Heart left ventricle (tissue), 16 donors: Measurements from ENCODE around the gene CACNA1D. TPM values are rescaled to one million over a fixed set of nuclear protein-coding genes. Genes with fewer than 3 reads are reported as not detected.

Experiments used
- ATAC-seq, 4 donors: fragments of 200-7000 bp; cut with Tn5 transposase; one replicate each; pipeline ENCODE4 v1.9.1; 2020 to 2022; ENCODE audit warnings: moderate library complexity in 4 of 4, mild to moderate bottlenecking in 3 of 4, moderate number of reproducible peaks in 1 of 4
- DNase-seq, 5 donors: peaks; one replicate each; pipeline ENCODE4 v3.0.0-alpha.2; 2020
- H3K27ac ChIP-seq, 12 donors: fragments of 200-600 bp; sonication (generic) in 4 of 12; one replicate each; pipeline versions ENCODE4 v1.5.0 to v1.8.0; 2016 to 2022; ENCODE audit warnings: mild to moderate bottlenecking in 2 of 12
- H3K27me3 ChIP-seq, 9 donors: fragments of 200-600 bp; sonication (generic) in 2 of 9; one replicate each; pipeline versions ENCODE4 v1.5.1 to v1.8.0; 2016 to 2022; ENCODE audit warnings: mild to moderate bottlenecking in 3 of 9
- H3K36me3 ChIP-seq, 9 donors: fragments of 200-600 bp; sonication (generic) in 2 of 9; one replicate each; pipeline versions ENCODE4 v1.5.0 to v1.8.0; 2018 to 2022; ENCODE audit warnings: mild to moderate bottlenecking in 2 of 9
- H3K4me1 ChIP-seq, 12 donors: fragments of 200-600 bp; sonication (generic) in 4 of 12; one replicate each; pipeline versions ENCODE4 v1.5.0 to v1.8.0; 2016 to 2022; ENCODE audit warnings: mild to moderate bottlenecking in 3 of 12
- H3K4me3 ChIP-seq, 12 donors: fragments of 200-600 bp; sonication (generic) in 4 of 12; one replicate each; pipeline versions ENCODE4 v1.5.0 to v1.8.0; 2017 to 2022; ENCODE audit warnings: mild to moderate bottlenecking in 9 of 12, moderate library complexity in 4 of 12
- H3K9me3 ChIP-seq, 12 donors: fragments of 200-600 bp; sonication (generic) in 4 of 12; one replicate each; pipeline versions ENCODE4 v1.5.0 to v1.8.0; 2016 to 2022; ENCODE audit warnings: mild to moderate bottlenecking in 1 of 12
- POLR2A ChIP-seq, 2 donors: fragments of 450-650 bp; IDR thresholded peaks; one replicate each; pipeline ENCODE4 v1.6.1; 2017; ENCODE audit warnings: antibody characterized with exemption in 2 of 2, mild to moderate bottlenecking in 2 of 2, moderate library complexity in 2 of 2
- WGBS, 4 donors: extraction: QIAGEN DNeasy Blood & Tissue Kit in 2 of 4; methylation state at CpG; one replicate each; pipeline versions ENCODE4 v1.1.5 to v1.1.7; 2013 to 2018; 5-methylcytosine and 5-hydroxymethylcytosine counted together
- intact Hi-C, 10 donors: fragments of 100-400 bp; cut with DNase I; formaldehyde crosslinking; loops; one replicate each; pipeline versions ENCODE4 v1.11.1 to v1.14.2; 2022
- polyA plus RNA-seq, 2 donors: library from polyadenylated mRNA; stranded (reverse); fragments of 200-250 nt; gene quantifications; one replicate each; pipeline ENCODE4 v1.2.3, GENCODE V29; 2013
- total RNA-seq, 9 donors: library from RNA; depleted of rRNA in 2 of 9; stranded (reverse); fragments of >200 nt in 2 of 9; fragmentation: NEBNext Ultra II Directional in 3 of 9; extraction: Animal tissue kit (Norgen Biotek cat#: 25700) in 3 of 9; gene quantifications; one replicate each; pipeline versions ENCODE4 v1.1.0 to v1.2.4, GENCODE V29; 2016 to 2023
- TF ChIP-seq, protein P1 (sequence below), 12 donors: fragments of 200-600 bp; sonication (generic) in 4 of 12; IDR thresholded peaks; one replicate each; pipeline versions ENCODE4 v1.5.0 to v1.8.0; 2018 to 2022; ENCODE audit warnings: antibody characterized with exemption in 12 of 12, mild to moderate bottlenecking in 5 of 12
- donor health status: ischemic (EF 13 %, LVEDD 7.1; RV severe dilation, severe dysfunction).
- donor health status: healthy with polysubstance abuse.
- donor health status: DM: no; HTN: yes; CAD: no.
- donor health status: DM: no; HTN: no; CAD: no.
- donor health status: ischemic (EF 25% LVEDD 6.9; RV normal size, moderate dysfunction).
- donor health status: ischemic (EF 25% LVEDD 5.7; RV mildly dilated, moderate dysfunction).
- donor health status: healthy.
- donor health status: DM: yes; HTN: yes; CAD: no.
- donor health status: ischemic (EF 35%, LVEDD 5.7; RV mildly dilated, moderate dysfunction).
- donor health status: nonischemic (EF 11% LVEDD 7.7; RV severe dilation, severe dysfunction).
- donor health status: DM: yes; HTN: yes; CAD: no.
- donor health status: PGD.
- donor health status: ischemic (EF 29% LVEDD 5.4; RV normal size, mild dysfunction).
- donor health status: nonischemic (EF 23%, LVEDD 6.1; RV moderate dilation, normal function).

CACNA1D gene
- total and polyA plus RNA-seq, 11 donors, result 0.06 to 2.4 (median 0.40) TPM; not detected in 1

DNA sequence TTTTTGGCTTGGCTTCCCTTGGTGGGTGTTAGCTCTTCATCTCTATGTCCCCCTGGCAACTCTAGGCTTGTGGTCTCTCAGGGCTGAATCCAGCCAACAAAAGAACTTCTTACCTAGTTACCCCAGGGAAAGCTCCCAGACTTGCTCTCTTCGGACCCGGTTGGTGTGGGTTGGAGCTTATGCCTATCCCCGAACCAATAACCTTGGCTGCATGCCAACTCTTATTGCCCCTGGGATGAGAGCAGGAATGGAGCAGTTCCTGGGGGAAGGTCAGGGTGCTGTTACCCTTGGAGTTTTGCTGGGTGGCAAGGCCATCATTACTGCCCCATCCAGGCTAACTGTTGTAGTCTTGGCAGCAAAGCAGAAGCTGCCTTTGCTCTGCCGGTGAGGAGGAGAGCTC, 147.8 kb downstream of the CACNA1D start:
- no peaks in the 10 kb centered on the region for H3K9me3 ChIP-seq
- TF ChIP-seq, protein P1, sequence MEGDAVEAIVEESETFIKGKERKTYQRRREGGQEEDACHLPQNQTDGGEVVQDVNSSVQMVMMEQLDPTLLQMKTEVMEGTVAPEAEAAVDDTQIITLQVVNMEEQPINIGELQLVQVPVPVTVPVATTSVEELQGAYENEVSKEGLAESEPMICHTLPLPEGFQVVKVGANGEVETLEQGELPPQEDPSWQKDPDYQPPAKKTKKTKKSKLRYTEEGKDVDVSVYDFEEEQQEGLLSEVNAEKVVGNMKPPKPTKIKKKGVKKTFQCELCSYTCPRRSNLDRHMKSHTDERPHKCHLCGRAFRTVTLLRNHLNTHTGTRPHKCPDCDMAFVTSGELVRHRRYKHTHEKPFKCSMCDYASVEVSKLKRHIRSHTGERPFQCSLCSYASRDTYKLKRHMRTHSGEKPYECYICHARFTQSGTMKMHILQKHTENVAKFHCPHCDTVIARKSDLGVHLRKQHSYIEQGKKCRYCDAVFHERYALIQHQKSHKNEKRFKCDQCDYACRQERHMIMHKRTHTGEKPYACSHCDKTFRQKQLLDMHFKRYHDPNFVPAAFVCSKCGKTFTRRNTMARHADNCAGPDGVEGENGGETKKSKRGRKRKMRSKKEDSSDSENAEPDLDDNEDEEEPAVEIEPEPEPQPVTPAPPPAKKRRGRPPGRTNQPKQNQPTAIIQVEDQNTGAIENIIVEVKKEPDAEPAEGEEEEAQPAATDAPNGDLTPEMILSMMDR (IDR thresholded peaks at IDR 0.05), result no peak
- TF ChIP-seq POLR2A (IDR thresholded peaks at IDR 0.05), result no peak
- intact Hi-C loops, result no loop called here
- ATAC-seq (no peak), DNase-seq (no peak)
- no peaks in the 10 kb centered on the region for H3K36me3 ChIP-seq
- H3K27me3 ChIP-seq, result peaks cover 0 to 8% (median 0%) of the 10 kb centered on the region in 9 donors
- H3K4me1 ChIP-seq, result no peaks in the 10 kb centered on the region
- H3K27ac ChIP-seq, result no peak overlapping the region
- H3K4me3 ChIP-seq, result no peak overlapping the region
- WGBS, 4 donors, result 83 to 95% (median 88%) methylated on average over 4 of the region's 4 CpGs

DNA sequence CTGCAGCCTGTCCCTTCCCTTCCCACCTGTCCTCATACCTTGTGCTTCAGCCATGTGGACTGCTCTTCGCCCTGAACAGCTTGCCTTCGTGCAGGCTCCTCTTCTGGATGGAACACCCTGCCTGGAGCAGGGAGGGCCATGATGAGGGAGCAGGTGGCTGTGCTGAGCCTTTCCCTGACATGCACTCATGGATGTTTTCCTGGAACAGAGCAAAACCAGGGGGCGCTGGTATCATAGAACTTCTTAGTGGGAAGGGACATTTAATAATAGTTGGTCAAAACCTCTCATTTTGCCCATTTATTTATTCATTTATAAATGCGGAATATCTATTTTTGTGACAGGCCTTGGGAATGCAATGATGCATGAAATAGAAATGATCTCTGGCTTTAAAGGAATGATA, 149.3 kb downstream of the CACNA1D start:
- no peaks in the 10 kb centered on the region for H3K4me1 ChIP-seq
- ATAC-seq, result no peak
- H3K27me3 ChIP-seq, result peaks cover 0 to 8% (median 0%) of the 10 kb centered on the region in 9 donors
- no peaks in the 10 kb centered on the region for H3K36me3 ChIP-seq
- TF ChIP-seq, protein P1 (IDR thresholded peaks at IDR 0.05), result no peak
- TF ChIP-seq POLR2A (IDR thresholded peaks at IDR 0.05), result no peak
- no peaks in the 10 kb centered on the region for H3K9me3 ChIP-seq
- 68 to 78% (median 76%) methylated on average over 4 of the region's 4 CpGs for WGBS, 4 donors
- no peak overlapping the region for H3K4me3 ChIP-seq
- DNase-seq, result no peak
- H3K27ac ChIP-seq, result no peak overlapping the region
- intact Hi-C loops, result no loop called here

DNA sequence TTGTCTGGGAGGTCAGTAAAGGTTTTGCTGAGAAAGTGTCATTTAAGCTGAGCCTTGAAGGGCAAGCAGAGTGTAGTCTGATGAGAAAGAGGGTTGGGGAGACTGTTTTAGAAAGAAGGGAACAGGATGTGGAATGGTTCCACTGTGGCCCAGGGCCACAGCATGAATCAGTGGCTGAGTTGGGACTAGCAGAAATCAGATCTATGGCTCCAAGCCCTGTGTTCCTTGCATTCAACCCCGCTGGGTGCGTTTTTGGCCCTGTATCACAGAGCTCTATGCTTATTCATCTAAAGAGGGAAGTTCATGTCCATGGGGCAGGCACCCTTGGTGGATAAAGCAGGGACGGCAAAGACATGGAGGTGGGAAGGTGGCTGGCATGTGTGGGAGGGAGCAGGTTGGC, 151.3 kb downstream of the CACNA1D start:
- Histone ChIP-seq H3K27me3 (peaks cover 0 to 8% (median 0%) of the 10 kb centered on the region in 9 donors), H3K4me3 (no peak overlapping the region), H3K4me1 (no peaks in the 10 kb centered on the region), H3K27ac (no peak overlapping the region), H3K36me3 (no peaks in the 10 kb centered on the region), H3K9me3 (no peaks in the 10 kb centered on the region)
- WGBS, 4 donors, result 80 to 91% (median 83%) methylated on average over 3 of the region's 3 CpGs
- TF ChIP-seq, protein P1 (IDR thresholded peaks at IDR 0.05), result no peak
- TF ChIP-seq POLR2A (IDR thresholded peaks at IDR 0.05), result no peak
- DNase-seq (no peak), ATAC-seq (no peak)
- intact Hi-C loops, result no loop called here

DNA sequence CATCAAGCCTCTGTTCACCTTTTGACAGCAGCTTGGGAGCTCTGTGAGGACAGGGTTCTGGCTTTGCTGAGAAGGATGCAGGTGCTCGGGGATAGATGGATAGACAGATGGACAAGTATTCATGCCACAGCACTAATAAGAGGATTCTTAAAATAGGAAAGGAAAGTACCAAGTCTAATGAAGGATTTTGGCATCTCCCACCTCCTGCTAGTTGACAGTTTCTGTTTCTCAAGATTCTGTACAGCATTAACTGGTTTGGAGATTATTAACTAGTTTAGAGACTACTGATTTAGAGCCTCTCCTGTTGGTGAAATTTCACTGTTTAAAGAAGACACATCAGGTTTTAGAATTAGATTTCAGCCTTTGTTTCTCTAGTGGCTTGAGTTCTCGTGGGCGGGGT, 152.3 kb downstream of the CACNA1D start:
- Histone ChIP-seq H3K27me3 (peaks cover 0 to 13% (median 0%) of the 10 kb centered on the region in 9 donors), H3K4me3 (no peak overlapping the region), H3K36me3 (no peaks in the 10 kb centered on the region), H3K9me3 (no peaks in the 10 kb centered on the region), H3K27ac (no peak overlapping the region), H3K4me1 (no peaks in the 10 kb centered on the region)
- 74 to 91% (median 77%) methylated on average over 3 of the region's 3 CpGs for WGBS, 4 donors
- intact Hi-C loops, result no loop called here
- TF ChIP-seq, protein P1 (IDR thresholded peaks at IDR 0.05), result no peak
- no peak for TF ChIP-seq POLR2A (IDR thresholded peaks at IDR 0.05)
- ATAC-seq (no peak), DNase-seq (no peak)
